HCT116 (cell line): Measurements from ENCODE around the gene FBXO7. TPM values are rescaled to one million over a fixed set of nuclear protein-coding genes. Genes with fewer than 3 reads are reported as not detected.

Experiments used
- ATAC-seq: fragments of 200-7000 bp; cut with Tn5 transposase; 2 replicates; pipeline ENCODE4 v1.9.1; 2020; ENCODE audit warnings: mild to moderate bottlenecking, moderate library complexity
- BruUV-seq: library from RNA; stranded (reverse); fragments of 400-500 nt; replicated peaks from 2 replicates; lab custom pipeline; 2021; lab: Mats Ljungman, UMichigan
- CTCF ChIA-PET: fragments of 300-600 bp; sonication (Branson Sonifier 250); formaldehyde crosslinking; loops from one replicate; lab custom pipeline; 2021; ENCODE audit warnings: antibody characterized with exemption; lab: Charles Lee
- POLR2A ChIA-PET: fragments of 300-600, 350-600 bp; sonication (Branson Sonifier 250); formaldehyde crosslinking; loops from one replicate; lab custom pipeline; 2021; ENCODE audit warnings: antibody characterized with exemption; lab: Charles Lee
- RAD21 ChIA-PET, 2 experiments: fragments of 300-600 bp; sonication (Branson Sonifier 250); formaldehyde crosslinking; loops; one replicate each; lab custom pipeline; 2023; ENCODE audit warnings: low total read pairs in 2 of 2; ENCODE audit not compliant: uncharacterized antibody in 2 of 2, unreplicated experiment in 2 of 2, low non-redundant PET in 1 of 2; lab: Charles Lee
- DNase-seq: peaks from one replicate; pipeline ENCODE4 v3.0.0-alpha.2; 2010; ENCODE audit warnings: low read depth, low spot score
- H2AFZ ChIP-seq: fragments of 200-600 bp; shearing (Covaris generic), sonication (generic); 2 replicates; pipeline ENCODE4 v1.6.1; 2017; ENCODE audit warnings: low read depth, mixed run types, mixed read lengths, antibody characterized with exemption, low read length; ENCODE audit not compliant: poor library complexity, severe bottlenecking
- H3K27ac ChIP-seq: 2 replicates; pipeline ENCODE4 v1.5.1; 2012; ENCODE audit warnings: low read depth, low read length
- H3K27me3 ChIP-seq: fragments of 200-600 bp; sonication (generic); 2 replicates; pipeline ENCODE4 v1.6.1; 2016; ENCODE audit warnings: mixed run types, low read length, mixed read lengths; ENCODE audit not compliant: insufficient read depth
- H3K36me3 ChIP-seq, 2 experiments: fragments of 200-500 bp in 1 of 2; fragments of 200-600 bp in 1 of 2; sonication (Bioruptor generic) in 1 of 2; sonication (generic) in 1 of 2; 2 replicates each; pipeline versions ENCODE4 v1.5.1 to v1.6.1; 2014 to 2016; ENCODE audit warnings: low read length in 2 of 2, inconsistent platforms in 1 of 2, mixed read lengths in 1 of 2, mixed run types in 1 of 2; ENCODE audit not compliant: insufficient read depth in 2 of 2, control insufficient read depth in 1 of 2
- H3K4me1 ChIP-seq, 2 experiments: fragments of 200-600 bp in 1 of 2; sonication (generic) in 1 of 2; 2 replicates each; pipeline versions ENCODE4 v1.5.1 to v1.6.1; 2012 to 2017; ENCODE audit warnings: low read length in 2 of 2, inconsistent platforms in 1 of 2, mild to moderate bottlenecking in 1 of 2, mixed read lengths in 1 of 2, mixed run types in 1 of 2, moderate library complexity in 1 of 2; ENCODE audit not compliant: insufficient read depth in 2 of 2, control insufficient read depth in 1 of 2
- H3K4me2 ChIP-seq: fragments of 200-600 bp; sonication (generic); 2 replicates; pipeline ENCODE4 v1.6.1; 2017; ENCODE audit warnings: mixed run types, low read length, mixed read lengths
- H3K4me3 ChIP-seq, 2 experiments: fragments of 200-600 bp in 1 of 2; sonication (generic) in 1 of 2; replicated peaks in 1 of 2; 2 replicates each; pipeline ENCODE4 v1.5.1; 2011 to 2016; ENCODE audit warnings: low read length in 2 of 2, control low read depth in 1 of 2, low read depth in 1 of 2, mild to moderate bottlenecking in 1 of 2, mixed read lengths in 1 of 2, mixed run types in 1 of 2
- H3K79me2 ChIP-seq: fragments of 200-600 bp; sonication (generic); 2 replicates; pipeline ENCODE4 v1.6.1; 2017; ENCODE audit warnings: mild to moderate bottlenecking, mixed run types, low read length, moderate library complexity, mixed read lengths; ENCODE audit not compliant: insufficient read depth
- H3K9ac ChIP-seq: fragments of 200-600 bp; sonication (generic); 2 replicates; pipeline ENCODE4 v1.6.1; 2016; ENCODE audit warnings: low read length, mixed read lengths
- H3K9me2 ChIP-seq: fragments of 200-600 bp; sonication (generic), shearing (Covaris generic); 2 replicates; pipeline ENCODE4 v1.6.1; 2017; ENCODE audit warnings: mixed run types, mild to moderate bottlenecking, moderate library complexity; ENCODE audit not compliant: insufficient read depth
- H3K9me3 ChIP-seq, 2 experiments: fragments of 200-500 bp in 1 of 2; fragments of 200-600 bp in 1 of 2; sonication (Bioruptor generic) in 1 of 2; sonication (generic) in 1 of 2; 2 replicates each; pipeline ENCODE4 v1.6.1; 2014 to 2017; ENCODE audit warnings: low read length in 2 of 2, mixed read lengths in 2 of 2, inconsistent platforms in 1 of 2, low read depth in 1 of 2, mild to moderate bottlenecking in 1 of 2, mixed run types in 1 of 2, moderate library complexity in 1 of 2; ENCODE audit not compliant: control insufficient read depth in 1 of 2, insufficient read depth in 1 of 2
- H4K20me1 ChIP-seq: fragments of 200-600 bp; sonication (generic), shearing (Covaris generic); 2 replicates; pipeline ENCODE4 v1.6.1; 2017; ENCODE audit warnings: mixed run types, mild to moderate bottlenecking, moderate library complexity; ENCODE audit not compliant: insufficient read depth
- ELF1 ChIP-seq: IDR thresholded peaks from 2 replicates; pipeline ENCODE4 v1.6.1; 2012; ENCODE audit warnings: low read depth, borderline replicate concordance
- EZH2 ChIP-seq: fragments of 200-600 bp; sonication (generic); IDR thresholded peaks from 2 replicates; pipeline ENCODE4 v1.6.1; 2017; ENCODE audit warnings: antibody characterized with exemption, mixed run types
- EZH2phosphoT487 ChIP-seq: fragments of 200-600 bp; IDR thresholded peaks from 2 replicates; pipeline ENCODE4 v1.6.1; 2018; ENCODE audit warnings: antibody characterized with exemption, borderline replicate concordance
- FOSL1 ChIP-seq: IDR thresholded peaks from 2 replicates; pipeline ENCODE4 v1.6.1; 2012; ENCODE audit warnings: low read depth
- POLR2A ChIP-seq: IDR thresholded peaks from 2 replicates; pipeline ENCODE4 v1.7.0; 2011; ENCODE audit warnings: borderline replicate concordance; ENCODE audit not compliant: insufficient read depth, insufficient read length; ENCODE audit errors: extremely low read depth
- POLR2AphosphoS5 ChIP-seq: IDR thresholded peaks from 2 replicates; pipeline ENCODE4 v1.6.1; 2011; ENCODE audit warnings: mild to moderate bottlenecking, low read depth, low read length, moderate library complexity
- RAD21 ChIP-seq: IDR thresholded peaks from 2 replicates; pipeline ENCODE4 v1.6.1; 2012; ENCODE audit warnings: low read depth, mild to moderate bottlenecking
- TCF7L2 ChIP-seq: IDR thresholded peaks from 2 replicates; pipeline ENCODE4 v1.7.0; 2011; ENCODE audit warnings: borderline replicate concordance, inconsistent platforms; ENCODE audit not compliant: insufficient read depth, insufficient read length; ENCODE audit errors: extremely low read depth
- YY1 ChIP-seq: IDR thresholded peaks from 2 replicates; pipeline ENCODE4 v1.6.1; 2011; ENCODE audit warnings: low read length, low read depth, moderate library complexity, mild to moderate bottlenecking; ENCODE audit not compliant: insufficient replicate concordance; ENCODE audit errors: extremely low read depth
- ZFX ChIP-seq: fragments of 450-650 bp; IDR thresholded peaks from 2 replicates; pipeline ENCODE4 v1.6.1; 2017
- intact Hi-C: fragments of 100-400 bp; cut with micrococcal nuclease; formaldehyde crosslinking; loops from 2 replicates; pipeline ENCODE4 v1.10.0; 2022
- total RNA-seq: library from RNA; stranded (reverse); gene quantifications from one replicate; pipeline ENCODE4 v1.2.1, GENCODE V29; 2021; ENCODE audit not compliant: unreplicated experiment
- TF ChIP-seq, protein P1 (sequence below): IDR thresholded peaks from 2 replicates; pipeline ENCODE4 v1.6.1; 2012
- TF ChIP-seq, protein P2 (sequence below): IDR thresholded peaks from 2 replicates; pipeline ENCODE4 v1.6.1; 2012
- TF ChIP-seq, protein P3 (sequence below), 3 experiments: fragments of 200-600 bp in 1 of 3; sonication (generic) in 1 of 3; IDR thresholded peaks in 2 of 3; conservative IDR thresholded peaks in 1 of 3; 2 replicates each; pipeline ENCODE4 v1.5.1; 2012 to 2017; ENCODE audit warnings: low read depth in 2 of 3, low read length in 2 of 3, antibody characterized with exemption in 1 of 3, borderline replicate concordance in 1 of 3, control low read depth in 1 of 3, mild to moderate bottlenecking in 1 of 3, mixed read lengths in 1 of 3, mixed run types in 1 of 3, moderate library complexity in 1 of 3; ENCODE audit not compliant: insufficient read depth in 1 of 3

Gene FBXO7
- total RNA-seq, 1 experiment from 2014 or later: 69.2 TPM

DNA sequence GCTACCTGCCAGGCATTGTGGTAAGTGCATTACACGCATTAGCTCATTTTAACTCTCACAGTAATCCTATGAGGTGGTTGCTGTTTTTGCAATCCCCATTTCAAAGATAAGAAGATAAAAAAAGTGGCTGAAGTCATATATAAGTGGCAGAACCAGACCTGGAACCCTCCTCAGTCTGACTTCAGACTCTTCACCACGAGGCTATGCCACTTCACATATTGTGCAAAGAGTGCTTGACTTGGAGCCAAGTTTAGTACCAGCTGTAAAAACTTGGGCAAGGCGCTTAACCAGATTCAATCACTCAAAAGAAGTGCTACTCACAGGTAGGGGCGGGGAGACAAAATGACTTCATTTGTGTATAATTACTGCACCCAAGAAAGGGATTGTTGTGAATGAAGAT is 25.6 kb upstream of the FBXO7 start:
- no peak for DNase-seq
- no peaks in the 10 kb centered on the region for H3K36me3 ChIP-seq
- intact Hi-C loops: no loop called here
- ATAC-seq: no peak
- no peak overlapping the region for H3K4me2 ChIP-seq
- no peaks in the 10 kb centered on the region for H3K9me2 ChIP-seq
- ChIA-PET RAD21 (no interaction called here), POLR2A (interaction anchor here (0.8 kb wide), 1 partner anchor 1509 kb away, joined by 3 read pairs; no protein-coding TSS in a partner anchor)
- H3K9ac ChIP-seq: no peak overlapping the region
- H3K27me3 ChIP-seq: peaks cover 5% of the 10 kb centered on the region; the same call in 1 of the 2 replicates
- H3K27ac ChIP-seq: no peak overlapping the region
- H2AFZ ChIP-seq: no peak overlapping the region
- H3K79me2 ChIP-seq: no peaks in the 10 kb centered on the region
- H3K4me3 ChIP-seq: no peak overlapping the region
- no peak for TF ChIP-seq ZFX
- TF ChIP-seq RAD21: no peak
- TF ChIP-seq YY1: no peak
- TF ChIP-seq POLR2A: no peak
- no peak for TF ChIP-seq EZH2
- TF ChIP-seq, protein P1, sequence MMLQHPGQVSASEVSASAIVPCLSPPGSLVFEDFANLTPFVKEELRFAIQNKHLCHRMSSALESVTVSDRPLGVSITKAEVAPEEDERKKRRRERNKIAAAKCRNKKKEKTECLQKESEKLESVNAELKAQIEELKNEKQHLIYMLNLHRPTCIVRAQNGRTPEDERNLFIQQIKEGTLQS: no peak
- TF ChIP-seq ELF1: no peak
- TF ChIP-seq, protein P2, sequence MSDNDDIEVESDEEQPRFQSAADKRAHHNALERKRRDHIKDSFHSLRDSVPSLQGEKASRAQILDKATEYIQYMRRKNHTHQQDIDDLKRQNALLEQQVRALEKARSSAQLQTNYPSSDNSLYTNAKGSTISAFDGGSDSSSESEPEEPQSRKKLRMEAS: no peak
- TF ChIP-seq FOSL1: no peak
- no peak for TF ChIP-seq EZH2phosphoT487
- TF ChIP-seq, protein P3, sequence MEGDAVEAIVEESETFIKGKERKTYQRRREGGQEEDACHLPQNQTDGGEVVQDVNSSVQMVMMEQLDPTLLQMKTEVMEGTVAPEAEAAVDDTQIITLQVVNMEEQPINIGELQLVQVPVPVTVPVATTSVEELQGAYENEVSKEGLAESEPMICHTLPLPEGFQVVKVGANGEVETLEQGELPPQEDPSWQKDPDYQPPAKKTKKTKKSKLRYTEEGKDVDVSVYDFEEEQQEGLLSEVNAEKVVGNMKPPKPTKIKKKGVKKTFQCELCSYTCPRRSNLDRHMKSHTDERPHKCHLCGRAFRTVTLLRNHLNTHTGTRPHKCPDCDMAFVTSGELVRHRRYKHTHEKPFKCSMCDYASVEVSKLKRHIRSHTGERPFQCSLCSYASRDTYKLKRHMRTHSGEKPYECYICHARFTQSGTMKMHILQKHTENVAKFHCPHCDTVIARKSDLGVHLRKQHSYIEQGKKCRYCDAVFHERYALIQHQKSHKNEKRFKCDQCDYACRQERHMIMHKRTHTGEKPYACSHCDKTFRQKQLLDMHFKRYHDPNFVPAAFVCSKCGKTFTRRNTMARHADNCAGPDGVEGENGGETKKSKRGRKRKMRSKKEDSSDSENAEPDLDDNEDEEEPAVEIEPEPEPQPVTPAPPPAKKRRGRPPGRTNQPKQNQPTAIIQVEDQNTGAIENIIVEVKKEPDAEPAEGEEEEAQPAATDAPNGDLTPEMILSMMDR (IDR thresholded peaks at IDR 0.05 in 2 of 3, conservative IDR thresholded peaks at IDR 0.05 in 1 of 3; ENCODE audit: borderline replicate concordance in 1 of 3, insufficient read depth in 1 of 3, low read depth in 2 of 3, low read length in 2 of 3): no peak
- no peak for TF ChIP-seq TCF7L2
- no peak for TF ChIP-seq POLR2AphosphoS5
- TF ChIP-seq, all 23 proteins: peak for 0
- Histone ChIP-seq H4K20me1 (no peaks in the 10 kb centered on the region), H3K9me3 (no peaks in the 10 kb centered on the region), H3K4me1 (no peaks in the 10 kb centered on the region)
- no TSS peak for BruUV-seq
- CTCF ChIA-PET: no interaction called here
